Upper lobe of left lung (tissue), 6 donors: ENCODE measurements around the gene SELP. TPM values are rescaled to one million over a fixed set of nuclear protein-coding genes. Genes with fewer than 3 reads are reported as not detected.
"Not testable (repeated sequence)": the region's sequence is repeated elsewhere in the genome, so short reads cannot be mapped to it uniquely, and the experiment has no call there.

ENCODE experiments used
- ATAC-seq, 2 donors: fragments of 200-7000 bp; cut with Tn5 transposase; one replicate each; pipeline ENCODE4 v1.9.1; 2022; ENCODE audit warnings: mild to moderate bottlenecking in 2 of 2, moderate library complexity in 2 of 2; ENCODE audit not compliant: low FRiP score in 2 of 2
- DNase-seq, 2 donors: peaks; one replicate each; pipeline ENCODE4 v3.0.0-alpha.2; 2019 to 2020
- H3K27ac ChIP-seq, 4 donors: fragments of 200-600 bp; sonication (generic); one replicate each; pipeline ENCODE4 v1.5.1; 2016 to 2019
- H3K27me3 ChIP-seq, 4 donors: fragments of 200-600 bp; sonication (generic); one replicate each; pipeline ENCODE4 v1.5.1; 2017 to 2019
- H3K36me3 ChIP-seq, 4 donors: fragments of 200-600 bp; sonication (generic); one replicate each; pipeline ENCODE4 v1.5.1; 2016 to 2019
- H3K4me1 ChIP-seq, 4 donors: fragments of 200-600 bp; sonication (generic); one replicate each; pipeline ENCODE4 v1.5.1; 2018 to 2019
- H3K4me3 ChIP-seq, 4 donors: fragments of 200-600 bp; sonication (generic); one replicate each; pipeline ENCODE4 v1.5.1; 2017 to 2019; ENCODE audit warnings: mild to moderate bottlenecking in 2 of 4, moderate library complexity in 1 of 4
- H3K9me3 ChIP-seq, 4 donors: fragments of 200-600 bp; sonication (generic); one replicate each; pipeline ENCODE4 v1.5.1; 2018 to 2019
- EP300 ChIP-seq, 4 donors: sonication (generic); formaldehyde crosslinking; IDR thresholded peaks; one replicate each; pipeline ENCODE4 v1.5.1; 2017; ENCODE audit warnings: antibody characterized with exemption in 4 of 4, control low read depth in 2 of 4
- POLR2A ChIP-seq, 4 donors: fragments of 450-650 bp; IDR thresholded peaks; one replicate each; pipeline ENCODE4 v1.5.1; 2016 to 2017; ENCODE audit warnings: antibody characterized with exemption in 4 of 4, mild to moderate bottlenecking in 2 of 4
- POLR2AphosphoS5 ChIP-seq, 2 donors: sonication (generic); formaldehyde crosslinking; IDR thresholded peaks; one replicate each; pipeline ENCODE4 v1.5.1; 2017; ENCODE audit warnings: antibody characterized with exemption in 2 of 2
- WGBS, 2 donors: methylation state at CpG; one replicate each; pipeline ENCODE4 v1.1.5; 2017 to 2018; 5-methylcytosine and 5-hydroxymethylcytosine counted together
- total RNA-seq, 6 donors: library from RNA; depleted of rRNA in 4 of 6; stranded (reverse); fragments of >200 nt in 4 of 6; gene quantifications; one replicate each; pipeline versions ENCODE4 v1.1.0 to v1.2.1, GENCODE V29; 2016 to 2021
- TF ChIP-seq, protein P1 (sequence below), 6 experiments: fragments of 450-650 bp in 4 of 6; fragments of 200-600 bp in 2 of 6; sonication (generic) in 2 of 6; IDR thresholded peaks; one replicate each; pipeline ENCODE4 v1.5.1; 2016 to 2019; ENCODE audit warnings: antibody characterized with exemption in 6 of 6
- donor health status: DM: no; HTN: no; CAD: no; lungs with moderate emphysema.
- donor health status: DM: no; HTN: yes; CAD: no; lungs with severe emphysema.

Gene SELP
- 10 to 100 TPM in 2 of 6 donors, 1 to 10 TPM in 4; 1.0 to 40.4 (median 7.6) TPM for total RNA-seq

DNA sequence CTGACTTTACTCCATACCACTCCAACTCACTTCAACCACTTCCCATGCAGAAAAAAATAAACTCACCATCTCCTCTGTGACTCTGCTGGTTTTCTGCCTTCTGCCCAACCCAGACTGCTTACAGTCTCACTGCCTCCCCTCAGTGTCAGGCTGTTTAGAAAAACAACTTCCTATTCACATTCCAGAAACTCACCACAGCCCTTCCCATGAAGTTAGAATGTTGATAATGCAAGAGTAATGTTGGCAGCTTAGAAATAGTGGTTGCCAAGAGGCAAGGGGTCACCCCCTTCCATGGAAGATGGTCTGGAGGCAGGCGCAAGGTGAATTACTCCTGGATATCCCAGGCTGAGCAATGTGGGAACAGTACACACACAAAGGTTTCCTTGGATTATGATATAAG is at the start of gene SELP:
TSS of gene SELP (minus strand) at position 119 of the 400 bp plus-strand sequence. CDS start at position 69, 50 bp downstream.
- TF ChIP-seq POLR2AphosphoS5 (IDR thresholded peaks at IDR 0.05) (no peak), POLR2A (IDR thresholded peaks at IDR 0.05) (no peak), EP300 (IDR thresholded peaks at IDR 0.05) (no peak)
- TF ChIP-seq, protein P1, sequence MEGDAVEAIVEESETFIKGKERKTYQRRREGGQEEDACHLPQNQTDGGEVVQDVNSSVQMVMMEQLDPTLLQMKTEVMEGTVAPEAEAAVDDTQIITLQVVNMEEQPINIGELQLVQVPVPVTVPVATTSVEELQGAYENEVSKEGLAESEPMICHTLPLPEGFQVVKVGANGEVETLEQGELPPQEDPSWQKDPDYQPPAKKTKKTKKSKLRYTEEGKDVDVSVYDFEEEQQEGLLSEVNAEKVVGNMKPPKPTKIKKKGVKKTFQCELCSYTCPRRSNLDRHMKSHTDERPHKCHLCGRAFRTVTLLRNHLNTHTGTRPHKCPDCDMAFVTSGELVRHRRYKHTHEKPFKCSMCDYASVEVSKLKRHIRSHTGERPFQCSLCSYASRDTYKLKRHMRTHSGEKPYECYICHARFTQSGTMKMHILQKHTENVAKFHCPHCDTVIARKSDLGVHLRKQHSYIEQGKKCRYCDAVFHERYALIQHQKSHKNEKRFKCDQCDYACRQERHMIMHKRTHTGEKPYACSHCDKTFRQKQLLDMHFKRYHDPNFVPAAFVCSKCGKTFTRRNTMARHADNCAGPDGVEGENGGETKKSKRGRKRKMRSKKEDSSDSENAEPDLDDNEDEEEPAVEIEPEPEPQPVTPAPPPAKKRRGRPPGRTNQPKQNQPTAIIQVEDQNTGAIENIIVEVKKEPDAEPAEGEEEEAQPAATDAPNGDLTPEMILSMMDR (IDR thresholded peaks at IDR 0.05) = no peak
- ATAC-seq = no peak
- peak within 1 kb of the TSS in 1 of 4 donors; percentile 2 for H3K27ac ChIP-seq

DNA sequence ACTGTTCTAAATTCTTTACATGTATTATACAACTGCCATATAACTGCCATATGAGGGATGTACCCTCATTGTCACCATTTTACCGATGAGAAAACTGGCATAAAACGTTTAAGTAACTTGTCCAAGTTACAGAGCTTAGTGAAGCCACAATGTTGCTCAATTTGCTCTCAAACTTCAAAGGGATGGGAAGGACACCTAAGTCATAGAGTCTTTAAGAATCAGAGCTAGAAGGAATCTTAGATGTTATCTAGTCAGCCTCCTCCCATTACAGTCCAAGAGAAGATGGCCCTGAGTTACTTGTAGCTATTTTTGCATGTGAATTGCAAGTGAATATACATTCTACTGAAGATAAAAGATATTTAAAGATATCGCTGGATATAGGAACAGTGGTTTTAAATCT is 49.8 kb upstream of the SELP start:
- TF ChIP-seq POLR2AphosphoS5 (IDR thresholded peaks at IDR 0.05) (no peak), POLR2A (IDR thresholded peaks at IDR 0.05) (no peak), EP300 (IDR thresholded peaks at IDR 0.05) (no peak)

More for the DNA sequence above, at the start of gene SELP:
- no peaks in the 10 kb centered on the region for H3K36me3 ChIP-seq
- no peak for DNase-seq
- no peaks in the 10 kb centered on the region for H3K27me3 ChIP-seq
- H3K9me3 ChIP-seq = peaks cover 10 to 17% (median 11%) of the 10 kb centered on the region in 4 donors
- peaks cover 0 to 9% (median 0%) of the 10 kb centered on the region in 4 donors for H3K4me1 ChIP-seq
- H3K4me3 ChIP-seq = peak within 1 kb of the TSS in 1 of 4 donors; percentile 13
- WGBS, 2 donors = 58 to 86% methylated on average over 1 of the region's 1 CpG

DNA sequence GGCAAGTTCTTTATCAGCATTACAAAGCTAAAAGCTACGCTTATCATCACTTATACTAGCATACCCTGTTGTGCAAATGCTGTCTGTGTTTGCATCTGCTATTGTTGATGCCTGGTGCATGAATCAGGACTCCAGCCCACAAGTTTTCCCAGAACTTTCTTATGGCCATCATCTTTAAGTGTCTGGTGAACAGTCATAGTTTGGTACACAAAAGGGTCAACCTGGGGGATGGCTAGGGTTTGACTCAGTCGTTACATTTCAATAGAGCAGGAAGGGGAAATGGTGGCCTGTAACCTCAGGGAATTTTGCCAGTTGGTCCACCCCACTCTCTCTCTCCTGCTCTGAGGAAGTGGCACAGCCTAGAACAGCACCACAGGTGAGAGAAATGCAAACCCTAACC is 46.1 kb upstream of the SELP start:
- TF ChIP-seq, protein P1 (IDR thresholded peaks at IDR 0.05) = no peak
- no peak for TF ChIP-seq EP300 (IDR thresholded peaks at IDR 0.05)
- no peak for TF ChIP-seq POLR2A (IDR thresholded peaks at IDR 0.05)
- TF ChIP-seq POLR2AphosphoS5 (IDR thresholded peaks at IDR 0.05) = no peak
- Histone ChIP-seq H3K27me3 (no peaks in the 10 kb centered on the region), H3K4me3 (no peak overlapping the region), H3K9me3 (no peaks in the 10 kb centered on the region), H3K36me3 (no peaks in the 10 kb centered on the region), H3K27ac (no peak overlapping the region), H3K4me1 (peaks cover 0 to 5% (median 2%) of the 10 kb centered on the region in 4 donors)
- 20 to 24% methylated on average over 2 of the region's 2 CpGs for WGBS, 2 donors
- ATAC-seq (no peak), DNase-seq (no peak)

More for the DNA sequence above, 49.8 kb upstream of the SELP start:
- Histone ChIP-seq H3K9me3 (no peaks in the 10 kb centered on the region), H3K36me3 (no peaks in the 10 kb centered on the region), H3K27ac (no peak overlapping the region), H3K27me3 (no peaks in the 10 kb centered on the region), H3K4me3 (no peak overlapping the region), H3K4me1 (peaks cover 0 to 5% (median 2%) of the 10 kb centered on the region in 4 donors)
- 82 to 86% methylated on average over 3 of the region's 3 CpGs for WGBS, 2 donors
- DNase-seq (no peak), ATAC-seq (no peak)

DNA sequence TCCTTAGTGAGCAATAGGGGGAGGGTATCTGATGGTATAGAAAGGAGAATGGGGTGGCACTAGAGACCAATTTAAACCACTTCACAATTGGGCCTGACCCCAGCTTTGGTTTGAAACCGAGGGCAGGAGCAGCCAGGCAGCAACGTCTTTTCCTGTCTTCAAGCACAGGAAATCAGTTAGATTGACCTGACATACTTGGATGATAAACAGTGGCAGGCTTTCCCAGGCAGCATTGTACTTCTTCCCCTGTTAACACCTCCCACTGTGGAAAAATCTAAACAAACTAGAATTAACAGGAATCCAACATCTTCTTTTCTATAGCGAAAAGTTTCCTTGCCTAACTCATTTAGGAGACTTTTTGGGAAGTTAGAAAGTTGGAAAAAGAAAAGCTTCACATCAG is 40.9 kb upstream of the SELP start:
- DNase-seq (no peak), ATAC-seq (no peak)
- WGBS, 2 donors = 13 to 27% methylated on average over 3 of the region's 3 CpGs
- Histone ChIP-seq H3K4me1 (peaks cover 0 to 7% (median 3%) of the 10 kb centered on the region in 4 donors), H3K9me3 (no peaks in the 10 kb centered on the region), H3K4me3 (no peak overlapping the region), H3K36me3 (no peaks in the 10 kb centered on the region), H3K27me3 (no peaks in the 10 kb centered on the region), H3K27ac (peak overlapping the region in 1 of 4 donors; percentile 1)
- TF ChIP-seq, protein P1 (IDR thresholded peaks at IDR 0.05) = no peak
- peak in 1 of 2 donors; percentile 44 for TF ChIP-seq POLR2AphosphoS5 (IDR thresholded peaks at IDR 0.05)

DNA sequence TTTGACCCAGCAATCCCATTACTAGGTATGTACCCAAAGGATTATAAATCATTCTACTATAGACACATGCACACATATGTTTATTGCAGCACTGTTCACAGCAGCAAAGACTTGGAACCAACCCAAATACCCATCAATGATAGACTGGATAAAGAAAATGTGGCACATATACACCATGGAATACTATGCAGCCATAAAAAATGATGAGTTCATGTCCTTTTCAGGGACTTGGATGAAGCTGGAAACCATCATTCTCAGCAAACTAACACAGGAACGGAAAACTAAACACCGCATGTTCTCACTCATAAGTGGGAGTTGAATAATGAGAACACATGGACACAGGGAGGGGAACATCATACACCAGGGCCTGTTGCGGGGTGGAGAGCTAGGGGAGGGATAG is 40.3 kb upstream of the SELP start:
- H3K4me3 ChIP-seq, H3K36me3 ChIP-seq, ATAC-seq, H3K27me3 ChIP-seq, DNase-seq, H3K9me3 ChIP-seq, H3K4me1 ChIP-seq: not testable (repeated sequence)
- peak overlapping the region in 1 of 4 donors; percentile 1 for H3K27ac ChIP-seq
- 85 to 95% methylated on average over 3 of the region's 3 CpGs for WGBS, 2 donors

DNA sequence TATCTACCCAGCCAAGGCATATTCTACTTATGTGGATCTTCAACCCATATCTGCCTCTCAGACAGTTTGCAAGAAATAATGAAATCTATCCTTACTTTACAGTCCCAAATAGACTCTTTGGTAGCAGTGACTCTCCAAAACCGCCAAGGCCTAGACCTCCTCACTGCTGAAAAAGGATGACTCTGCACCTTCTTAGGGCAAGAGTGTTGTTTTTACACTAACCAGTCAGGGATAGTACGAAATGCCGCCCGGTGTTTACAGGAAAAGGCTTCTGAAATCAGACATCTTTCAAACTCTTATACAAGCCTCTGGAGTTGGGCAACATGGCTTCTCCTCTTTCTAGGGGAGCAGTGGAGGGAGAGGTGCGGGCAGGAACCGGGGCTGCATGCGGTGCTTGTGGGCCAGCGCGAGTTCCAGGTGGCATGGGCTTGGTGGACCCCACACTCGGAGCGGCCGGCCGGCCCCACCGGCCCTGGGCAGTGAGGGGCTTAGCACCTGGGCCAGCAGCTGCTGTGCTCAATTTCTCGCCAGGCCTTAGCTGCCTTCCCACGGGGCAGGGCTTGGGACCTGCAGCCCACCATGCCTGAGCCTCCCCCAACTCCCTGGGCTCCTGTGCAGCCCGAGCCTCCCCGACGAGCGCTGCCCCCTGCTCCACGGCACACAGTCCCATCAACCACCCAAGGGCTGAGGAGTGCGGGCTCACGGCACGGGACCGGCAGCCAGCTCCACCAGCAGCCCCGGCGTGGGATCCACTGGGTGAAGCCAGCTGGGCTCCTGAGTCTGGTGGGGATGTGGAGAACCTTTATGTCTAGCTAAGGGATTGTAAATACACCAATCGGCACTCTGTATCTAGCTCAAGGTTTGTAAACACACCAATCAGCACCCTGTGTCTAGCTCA is 38.0 kb upstream of the SELP start:
- H3K4me1 ChIP-seq, H3K4me3 ChIP-seq, ATAC-seq, H3K36me3 ChIP-seq, H3K27me3 ChIP-seq, H3K9me3 ChIP-seq: not testable (repeated sequence)
- peak overlapping the region; percentile 24 to 81 (median 38) for H3K27ac ChIP-seq
- 90% methylated on average over 14 to 20 of the region's 28 CpGs for WGBS, 2 donors
- peak in 1 of 2 donors; percentile 64 for DNase-seq

DNA sequence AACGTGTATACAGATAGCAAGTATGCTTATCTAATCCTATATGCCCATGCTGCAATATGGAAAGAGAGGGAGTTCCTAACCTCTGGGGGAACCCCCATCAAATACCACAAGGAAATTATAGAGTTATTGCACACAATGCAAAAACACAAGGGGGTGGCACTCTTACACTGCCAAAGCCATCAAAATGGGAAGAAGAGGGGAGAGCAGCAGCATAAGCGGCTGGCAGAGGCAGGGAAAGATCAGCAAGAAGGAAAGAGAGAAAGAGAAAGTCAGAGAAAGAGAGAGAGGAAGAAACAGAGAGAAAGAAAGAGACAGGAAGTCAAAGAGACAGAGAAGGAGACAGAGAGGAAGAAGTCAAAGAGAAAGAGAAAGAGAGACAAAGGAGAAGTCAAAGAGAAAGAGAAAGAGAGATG is 37.3 kb upstream of the SELP start:
- H3K27me3 ChIP-seq, H3K9me3 ChIP-seq, DNase-seq, ATAC-seq, H3K4me3 ChIP-seq, H3K4me1 ChIP-seq, H3K36me3 ChIP-seq: not testable (repeated sequence)
- H3K27ac ChIP-seq = peak overlapping the region in 3 of 4 donors; percentile 24 to 81 (median 25)
- WGBS, 2 donors = 52 to 56% methylated on average over 2 of the region's 2 CpGs

DNA sequence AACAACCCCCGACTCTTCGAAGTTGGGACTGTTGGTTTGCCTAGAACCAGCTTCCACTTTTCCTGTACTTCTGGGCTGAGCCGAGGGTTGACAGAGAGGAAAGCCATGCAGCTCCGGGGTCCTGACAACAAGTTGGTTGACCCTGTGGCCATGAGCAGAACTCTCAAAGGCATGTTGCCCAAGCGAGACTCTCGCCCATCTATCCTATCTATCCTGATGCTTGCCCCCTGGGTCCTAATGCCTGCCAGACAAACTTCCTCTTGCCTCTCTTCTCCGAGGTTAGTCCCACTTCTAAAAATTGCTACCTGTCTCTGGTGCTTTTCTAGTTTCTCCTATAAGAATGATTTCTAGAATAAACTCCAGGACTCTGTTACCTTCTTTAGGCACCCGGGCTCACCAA is 32.8 kb upstream of the SELP start:
- H3K36me3 ChIP-seq, H3K4me3 ChIP-seq, H3K9me3 ChIP-seq, H3K27ac ChIP-seq, DNase-seq, ATAC-seq, H3K27me3 ChIP-seq, H3K4me1 ChIP-seq: not testable (repeated sequence)
- WGBS, 2 donors = 76 to 78% methylated on average over 8 of the region's 8 CpGs

DNA sequence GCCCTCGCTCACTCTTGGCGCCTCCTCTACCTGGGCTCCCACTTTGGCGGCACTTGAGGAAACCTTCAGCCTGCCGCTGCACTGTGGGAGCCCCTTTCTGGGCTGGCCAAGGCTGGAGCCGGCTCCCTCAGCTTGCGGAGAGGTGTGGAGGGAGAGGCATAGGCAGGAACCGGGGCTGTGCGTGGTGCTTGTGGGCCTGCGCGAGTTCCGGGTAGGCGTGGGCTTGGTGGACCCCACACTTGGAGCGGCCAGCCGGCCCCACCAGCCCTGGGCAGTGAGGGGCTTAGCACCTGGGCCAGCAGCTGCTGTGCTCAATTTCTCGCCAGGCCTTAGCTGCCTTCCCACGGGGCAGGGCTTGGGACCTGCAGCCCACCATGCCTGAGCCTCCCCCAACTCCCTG is 31.1 kb upstream of the SELP start:
- not testable (repeated sequence) for H3K9me3 ChIP-seq, H3K4me3 ChIP-seq, H3K4me1 ChIP-seq, H3K27me3 ChIP-seq, ATAC-seq, H3K27ac ChIP-seq, H3K36me3 ChIP-seq
- DNase-seq = peak in 1 of 2 donors; percentile 53
- 98% methylated on average over 3 of the region's 16 CpGs; no CpG with 5 or more reads in 1 of the 2 donors for WGBS, 2 donors
